Measurements from ENCODE around the gene MAGED1.

The MAGED1 gene
- 25.1 to 34.2 (median 32.4) reads per million in 3 experiments for total RNA-seq

- DNase-seq: peak; percentile 66
Observed at GRCh38 chrX:51892921-51893745, at the start of gene MAGED1. MAGED1 (plus strand) TSS chrX:51893623; CDS start chrX:51894305, 682 bp downstream.

GRCh38 chrX:51847463-51847862, 46.0 kb upstream of the MAGED1 start:
- no peak for DNase-seq

- no peak for DNase-seq
Observed at GRCh38 chrX:51851507-51852085, 41.8 kb upstream of the MAGED1 start.

- no peak for DNase-seq
Observed at GRCh38 chrX:51852096-51852495, 41.3 kb upstream of the MAGED1 start.

- no peak for DNase-seq
Observed at GRCh38 chrX:51852621-51853020, 40.8 kb upstream of the MAGED1 start.

GRCh38 chrX:51853251-51853650, 40.2 kb upstream of the MAGED1 start:
- DNase-seq: no peak

- no peak for DNase-seq
Observed at GRCh38 chrX:51855698-51856097, 37.7 kb upstream of the MAGED1 start.

- no peak for DNase-seq
Observed at GRCh38 chrX:51857159-51857733, 36.2 kb upstream of the MAGED1 start.

GRCh38 chrX:51860679-51861078, 32.7 kb upstream of the MAGED1 start:
- DNase-seq: no peak

GRCh38 chrX:51862920-51863319, 30.5 kb upstream of the MAGED1 start:
- DNase-seq: no peak

GRCh38 chrX:51866210-51866609, 27.2 kb upstream of the MAGED1 start:
- DNase-seq: no peak

GRCh38 chrX:51867626-51868025, 25.8 kb upstream of the MAGED1 start:
- no peak for DNase-seq

GRCh38 chrX:51870354-51870753, 23.1 kb upstream of the MAGED1 start:
- DNase-seq: no peak

- DNase-seq: no peak
Observed at GRCh38 chrX:51874123-51874522, 19.3 kb upstream of the MAGED1 start.

- DNase-seq: no peak
Observed at GRCh38 chrX:51876441-51876840, 17.0 kb upstream of the MAGED1 start.

- no peak for DNase-seq
Observed at GRCh38 chrX:51878056-51878455, 15.4 kb upstream of the MAGED1 start.

GRCh38 chrX:51889851-51890250, 3.6 kb upstream of the MAGED1 start:
- DNase-seq: no peak

GRCh38 chrX:51891245-51891644, 2.2 kb upstream of the MAGED1 start:
- no peak for DNase-seq

- no peak for DNase-seq
Observed at GRCh38 chrX:51891821-51892551, 1.4 kb upstream of the MAGED1 start.

GRCh38 chrX:51893931-51894696, 691 bp downstream of the MAGED1 start:
- no peak for DNase-seq

GRCh38 chrX:51894697-51895336, 1.4 kb downstream of the MAGED1 start:
- no peak for DNase-seq

GRCh38 chrX:51896626-51897025, 3.2 kb downstream of the MAGED1 start:
- DNase-seq: no peak
